Measurements from ENCODE around the gene LRIT3. TPM values are rescaled to one million over a fixed set of nuclear protein-coding genes. Genes with fewer than 3 reads are reported as not detected.

The LRIT3 gene
- total and polyA plus RNA-seq, 4 donors: 0.03 to 0.08 (median 0.07) TPM; not detected in 1

- 84% methylated on average over 8 of the region's 8 CpGs for WGBS
- Histone ChIP-seq H3K4me1 (ENCODE audit: control insufficient read depth in 4 of 4, insufficient read depth in 4 of 4, low read length in 3 of 4) (no peaks in the 10 kb centered on the region), H3K9me3 (ENCODE audit: control insufficient read depth in 4 of 4, low read length in 3 of 4) (no peaks in the 10 kb centered on the region), H3K4me3 (ENCODE audit: low read depth in 1 of 3, low read length in 3 of 3) (no peak overlapping the region), H3K9ac (ENCODE audit: low read depth in 1 of 2, low read length in 2 of 2) (no peak overlapping the region), H3K27ac (ENCODE audit: low read depth in 1 of 2, low read length in 2 of 2) (no peak overlapping the region), H3K27me3 (ENCODE audit: control insufficient read depth in 4 of 4, insufficient read depth in 4 of 4, low read length in 3 of 4) (no peaks in the 10 kb centered on the region), H3K36me3 (ENCODE audit: control insufficient read depth in 4 of 4, insufficient read depth in 3 of 4, low read depth in 1 of 4, low read length in 3 of 4) (no peaks in the 10 kb centered on the region)
- DNase-seq (ENCODE audit: low spot score): no peak
- no peak for TF ChIP-seq SP1 (IDR thresholded peaks at IDR 0.05)
- TF ChIP-seq CTCF (IDR thresholded peaks at IDR 0.05; ENCODE audit: low read depth, low read length, missing input control): no peak
- TF ChIP-seq HNF4A (conservative IDR thresholded peaks at IDR 0.05): no peak
- TF ChIP-seq HNF4G (IDR thresholded peaks at IDR 0.05): no peak
Measured at GRCh38 chr4:109915385-109916026, 67.6 kb downstream of the LRIT3 start.

GRCh38 chr4:109916027-109916409, 68.1 kb downstream of the LRIT3 start:
- no peaks in the 10 kb centered on the region for H3K9me3 ChIP-seq (ENCODE audit: control insufficient read depth in 4 of 4, low read length in 3 of 4)
- DNase-seq (ENCODE audit: low spot score): no peak
- no peak overlapping the region for H3K4me3 ChIP-seq (ENCODE audit: low read depth in 1 of 3, low read length in 3 of 3)
- no peaks in the 10 kb centered on the region for H3K27me3 ChIP-seq (ENCODE audit: control insufficient read depth in 4 of 4, insufficient read depth in 4 of 4, low read length in 3 of 4)
- H3K9ac ChIP-seq (ENCODE audit: low read depth in 1 of 2, low read length in 2 of 2): no peak overlapping the region
- no peak overlapping the region for H3K27ac ChIP-seq (ENCODE audit: low read depth in 1 of 2, low read length in 2 of 2)
- WGBS: 66% methylated on average over 4 of the region's 4 CpGs
- no peaks in the 10 kb centered on the region for H3K4me1 ChIP-seq (ENCODE audit: control insufficient read depth in 4 of 4, insufficient read depth in 4 of 4, low read length in 3 of 4)
- TF ChIP-seq RXRA (IDR thresholded peaks at IDR 0.05): no peak
- TF ChIP-seq ATF3 (IDR thresholded peaks at IDR 0.05): no peak
- no peak for TF ChIP-seq ZBTB33 (IDR thresholded peaks at IDR 0.05)
- TF ChIP-seq YY1 (IDR thresholded peaks at IDR 0.05): no peak
- no peak for TF ChIP-seq FOXA1 (IDR thresholded peaks at IDR 0.05)
- no peak for TF ChIP-seq EGR1 (IDR thresholded peaks at IDR 0.05; ENCODE audit: low read depth in 2 of 2)
- no peak for TF ChIP-seq TAF1 (conservative IDR thresholded peaks at IDR 0.05)
- TF ChIP-seq REST (IDR thresholded peaks at IDR 0.05): no peak
- TF ChIP-seq GABPA (IDR thresholded peaks at IDR 0.05 in 1 of 2, conservative IDR thresholded peaks at IDR 0.05 in 1 of 2): no peak
- no peak for TF ChIP-seq MAX (IDR thresholded peaks at IDR 0.05)
- TF ChIP-seq CTCF (IDR thresholded peaks at IDR 0.05; ENCODE audit: low read depth, low read length, missing input control): no peak
- TF ChIP-seq HNF4G (IDR thresholded peaks at IDR 0.05): no peak
- TF ChIP-seq JUND (IDR thresholded peaks at IDR 0.05): no peak
- TF ChIP-seq HNF4A (conservative IDR thresholded peaks at IDR 0.05): no peak
- TF ChIP-seq RAD21 (IDR thresholded peaks at IDR 0.05): no peak
- no peak for TF ChIP-seq FOXA2 (IDR thresholded peaks at IDR 0.05)
- no peak for TF ChIP-seq NR2F2 (IDR thresholded peaks at IDR 0.05)
- no peak for TF ChIP-seq SP1 (IDR thresholded peaks at IDR 0.05)
- H3K36me3 ChIP-seq (ENCODE audit: control insufficient read depth in 4 of 4, insufficient read depth in 3 of 4, low read depth in 1 of 4, low read length in 3 of 4): no peaks in the 10 kb centered on the region

Measured in liver (tissue), 9 donors.